Breast epithelium (tissue), 3 donors: ENCODE data around the gene EPN2.

ENCODE experiments used
- POLR2A ChIP-seq: fragments of 450-650 bp; IDR thresholded peaks from one replicate; pipeline ENCODE4 v1.6.1; 2016; ENCODE audit warnings: antibody characterized with exemption, mild to moderate bottlenecking, moderate library complexity
- POLR2AphosphoS5 ChIP-seq, 3 donors: sonication (generic); formaldehyde crosslinking; IDR thresholded peaks; one replicate each; pipeline ENCODE4 v1.6.1; 2017; ENCODE audit warnings: antibody characterized with exemption in 3 of 3
- TF ChIP-seq, protein P1 (sequence below), 3 donors: fragments of 450-650 bp; IDR thresholded peaks; one replicate each; pipeline ENCODE4 v1.5.1; 2016 to 2017; ENCODE audit warnings: antibody characterized with exemption in 3 of 3, mild to moderate bottlenecking in 3 of 3, moderate library complexity in 3 of 3

DNA sequence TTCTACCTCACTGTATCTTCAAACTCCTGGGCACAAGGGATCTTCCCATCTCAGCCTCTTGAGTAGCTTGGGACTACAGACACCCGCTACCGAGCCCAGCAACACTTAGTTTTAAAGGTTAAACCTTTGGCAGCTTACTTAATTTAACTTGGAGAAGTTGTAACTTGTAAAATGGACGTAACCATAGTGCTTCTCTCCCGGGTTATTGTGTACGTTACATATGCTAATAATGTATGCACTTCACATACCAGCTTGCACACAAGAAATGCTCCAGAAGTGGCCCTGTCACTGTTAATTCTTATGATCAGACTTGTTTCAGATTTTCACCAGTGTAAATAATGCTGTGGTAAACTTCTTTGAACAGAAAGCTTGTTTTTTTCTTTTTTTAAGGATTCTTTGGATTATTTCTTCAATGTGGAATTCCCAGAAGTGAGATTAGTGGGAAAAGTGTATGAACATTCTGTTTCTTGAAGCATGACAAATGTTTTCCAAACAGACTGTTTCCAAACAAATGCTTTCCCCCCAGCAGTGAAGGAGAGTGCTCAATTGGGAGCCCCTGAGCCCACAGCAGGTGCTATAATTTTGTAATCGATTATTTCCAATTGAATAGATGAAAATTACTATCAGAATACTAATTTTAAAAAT is 61.5 kb downstream of the EPN2 start:
- TF ChIP-seq, protein P1, sequence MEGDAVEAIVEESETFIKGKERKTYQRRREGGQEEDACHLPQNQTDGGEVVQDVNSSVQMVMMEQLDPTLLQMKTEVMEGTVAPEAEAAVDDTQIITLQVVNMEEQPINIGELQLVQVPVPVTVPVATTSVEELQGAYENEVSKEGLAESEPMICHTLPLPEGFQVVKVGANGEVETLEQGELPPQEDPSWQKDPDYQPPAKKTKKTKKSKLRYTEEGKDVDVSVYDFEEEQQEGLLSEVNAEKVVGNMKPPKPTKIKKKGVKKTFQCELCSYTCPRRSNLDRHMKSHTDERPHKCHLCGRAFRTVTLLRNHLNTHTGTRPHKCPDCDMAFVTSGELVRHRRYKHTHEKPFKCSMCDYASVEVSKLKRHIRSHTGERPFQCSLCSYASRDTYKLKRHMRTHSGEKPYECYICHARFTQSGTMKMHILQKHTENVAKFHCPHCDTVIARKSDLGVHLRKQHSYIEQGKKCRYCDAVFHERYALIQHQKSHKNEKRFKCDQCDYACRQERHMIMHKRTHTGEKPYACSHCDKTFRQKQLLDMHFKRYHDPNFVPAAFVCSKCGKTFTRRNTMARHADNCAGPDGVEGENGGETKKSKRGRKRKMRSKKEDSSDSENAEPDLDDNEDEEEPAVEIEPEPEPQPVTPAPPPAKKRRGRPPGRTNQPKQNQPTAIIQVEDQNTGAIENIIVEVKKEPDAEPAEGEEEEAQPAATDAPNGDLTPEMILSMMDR (IDR thresholded peaks at IDR 0.05), result no peak
- TF ChIP-seq POLR2A, result no peak
- TF ChIP-seq POLR2AphosphoS5 (IDR thresholded peaks at IDR 0.05), result no peak
